GM19372 (cell line): Measurements from ENCODE around the gene TRAP1.

Experiments used
- ATAC-seq: cut with Tn5 transposase; IDR thresholded peaks from one replicate; pipeline ENCODE4 v1.9.1; 2021; ENCODE audit warnings: mild to moderate bottlenecking, low read depth, moderate library complexity; ENCODE audit not compliant: unreplicated experiment

The TRAP1 gene

DNA sequence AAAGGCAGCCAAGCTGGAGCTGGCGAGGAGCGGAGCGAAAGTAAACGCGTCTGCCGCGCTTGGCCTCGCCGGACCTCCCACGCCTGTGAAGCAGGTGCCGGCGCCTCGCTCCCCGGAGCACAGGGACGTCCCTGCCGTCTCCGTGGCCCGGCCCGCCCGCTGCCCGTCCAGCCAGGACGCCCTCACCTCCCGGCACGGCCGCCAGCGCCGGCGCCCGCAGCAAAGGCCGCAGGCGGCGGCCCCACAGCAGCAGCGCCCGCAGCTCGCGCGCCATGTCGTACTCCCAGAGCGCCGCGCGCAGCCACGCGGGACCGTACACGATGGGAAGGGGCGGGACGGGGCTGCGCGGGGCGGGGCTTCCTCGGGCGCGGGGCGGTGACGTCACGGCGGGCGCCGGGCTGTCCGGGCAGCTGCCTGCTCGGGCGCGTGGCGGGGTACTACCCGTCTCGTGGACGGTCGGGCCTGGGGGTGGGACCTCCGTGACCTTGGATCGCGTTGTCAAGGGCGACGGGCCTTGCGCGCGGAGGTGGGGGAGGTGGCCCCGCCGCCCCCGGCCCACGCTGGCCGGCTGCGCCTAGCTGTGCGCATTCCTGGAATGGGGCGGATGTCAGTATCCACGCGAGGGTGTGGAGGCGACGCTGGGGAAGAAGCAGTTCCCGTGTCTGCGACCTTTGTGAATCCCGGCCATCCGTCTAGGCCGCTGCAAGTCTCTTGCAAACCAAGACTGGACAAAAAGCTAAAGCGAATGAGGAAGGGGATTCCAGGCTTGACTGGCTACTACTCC is at the start of gene TRAP1:
Gene TRAP1 (minus strand): TSS at position 290 of the 784 bp plus-strand sequence. CDS start 16 bp downstream, at position 274.
- ATAC-seq = peak; percentile 90

DNA sequence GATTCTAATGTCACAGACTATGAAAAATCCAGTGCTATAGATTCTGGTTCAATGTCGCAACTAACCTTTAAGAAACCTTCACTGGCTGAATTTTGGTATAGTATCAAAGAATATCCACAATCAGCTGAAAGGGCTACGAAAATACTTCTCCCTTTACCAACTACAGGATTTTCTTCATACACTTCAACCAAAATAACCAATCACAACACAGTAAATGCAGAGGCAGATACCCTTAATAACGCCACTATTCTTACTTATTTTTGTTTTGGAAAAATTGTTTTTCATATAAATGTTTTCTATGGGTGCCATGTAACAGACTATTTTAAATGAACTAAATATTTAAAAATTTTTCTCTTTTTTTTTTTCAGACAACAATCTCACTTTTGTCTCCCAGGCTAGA is 48.9 kb upstream of the TRAP1 start:
- ATAC-seq = no peak

DNA sequence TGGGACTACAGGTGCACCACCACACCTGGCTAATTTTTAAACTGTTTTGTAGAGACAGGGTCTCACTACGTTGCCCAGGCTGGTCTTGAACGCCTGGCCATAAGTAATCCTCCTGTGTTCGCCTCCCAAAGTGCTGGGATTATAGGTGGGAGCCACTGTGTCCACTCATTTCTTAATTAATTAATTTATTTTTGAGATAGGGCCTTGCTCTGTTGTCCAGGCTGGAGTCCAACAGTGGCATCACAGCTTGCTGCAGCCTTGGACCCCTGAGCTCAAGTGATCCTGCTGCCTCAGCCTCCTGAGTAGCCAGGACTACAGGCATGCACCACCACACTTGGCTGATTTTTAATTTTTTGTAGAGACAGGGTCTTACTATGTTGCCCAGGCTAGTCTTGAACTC is 47.1 kb upstream of the TRAP1 start:
- ATAC-seq = no peak

DNA sequence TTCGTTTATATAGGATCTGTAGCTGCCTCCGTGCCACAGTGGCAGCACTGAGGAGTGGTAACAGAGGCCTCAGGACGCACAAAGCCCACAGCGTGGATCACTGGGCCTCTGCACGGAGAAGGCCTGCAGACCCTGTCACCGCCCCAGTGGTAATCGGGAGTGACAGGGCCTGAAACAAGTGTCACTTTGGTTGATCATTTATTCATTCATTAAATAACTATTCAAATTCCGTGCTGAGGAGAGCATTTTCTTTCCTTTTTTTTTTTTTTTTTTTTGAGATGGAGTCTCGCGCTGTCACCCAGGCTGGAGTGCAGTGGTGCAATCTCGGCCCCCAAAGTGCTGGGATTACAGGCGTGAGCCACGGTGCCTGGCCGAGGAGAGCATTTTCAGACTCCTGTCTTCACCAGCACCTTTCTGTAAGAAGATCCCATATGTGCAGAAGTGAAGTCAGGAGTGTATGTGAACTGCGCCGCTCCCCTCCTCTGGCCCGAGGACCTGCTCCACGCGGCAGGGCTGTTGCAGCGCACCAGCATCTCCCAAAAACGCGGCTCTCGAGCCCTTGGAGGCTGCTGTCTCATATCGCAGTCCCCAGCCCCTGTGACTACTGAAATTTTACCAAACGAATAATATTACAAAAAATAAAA is 44.9 kb upstream of the TRAP1 start:
- no peak for ATAC-seq

DNA sequence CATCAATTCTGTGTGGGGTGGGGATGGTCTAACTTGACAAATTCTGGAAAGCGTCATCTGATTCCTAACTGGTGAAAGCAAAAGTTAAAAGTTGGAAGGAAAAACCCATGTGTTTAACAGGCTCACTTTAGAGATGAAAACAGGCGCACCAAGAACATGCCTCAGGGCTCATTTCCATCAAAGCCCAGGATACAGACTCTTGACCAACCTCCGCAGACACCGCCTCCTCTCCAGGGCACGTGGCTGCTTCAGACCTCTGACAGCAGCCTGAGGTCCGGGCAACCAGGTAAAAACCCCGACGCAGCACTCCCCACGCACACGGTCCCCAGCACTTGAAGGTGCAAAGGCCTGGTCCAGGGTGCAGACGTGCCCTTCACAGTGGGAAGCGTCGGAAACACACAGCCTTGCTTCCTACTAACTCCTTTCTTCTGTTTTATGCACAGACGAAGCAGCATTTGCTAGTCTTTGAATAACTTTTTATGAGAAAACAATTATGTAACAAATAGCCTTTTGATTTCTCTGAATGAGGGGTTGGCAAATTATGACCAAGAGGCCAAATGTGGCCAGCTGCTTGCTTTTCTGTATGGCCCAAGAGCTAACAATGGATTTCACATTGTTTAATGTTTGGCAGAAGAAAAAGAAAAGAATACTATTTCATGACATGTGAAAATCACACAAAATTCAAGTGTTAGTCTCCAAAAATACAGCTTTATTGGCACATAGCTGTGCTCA is 44.2 kb upstream of the TRAP1 start:
- no peak for ATAC-seq

DNA sequence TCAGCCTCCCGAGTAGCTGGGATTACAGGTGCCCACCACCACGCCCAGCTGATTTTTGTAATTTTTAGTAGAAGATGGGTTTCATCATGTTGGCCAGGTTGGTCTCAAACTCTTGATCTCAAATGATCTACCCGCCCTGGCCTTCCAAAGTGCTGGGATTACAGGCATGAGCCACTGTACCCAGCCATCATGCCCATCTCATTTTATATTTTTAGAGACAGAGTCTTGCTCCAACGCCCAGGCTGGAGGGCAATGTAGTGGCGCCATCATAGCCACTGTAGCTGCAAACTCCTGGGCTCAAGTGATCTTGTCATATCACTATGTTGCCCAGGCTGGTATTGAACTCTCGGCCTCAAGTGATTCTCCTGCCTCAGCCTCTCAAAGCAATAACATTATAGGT is 43.2 kb upstream of the TRAP1 start:
- no peak for ATAC-seq

DNA sequence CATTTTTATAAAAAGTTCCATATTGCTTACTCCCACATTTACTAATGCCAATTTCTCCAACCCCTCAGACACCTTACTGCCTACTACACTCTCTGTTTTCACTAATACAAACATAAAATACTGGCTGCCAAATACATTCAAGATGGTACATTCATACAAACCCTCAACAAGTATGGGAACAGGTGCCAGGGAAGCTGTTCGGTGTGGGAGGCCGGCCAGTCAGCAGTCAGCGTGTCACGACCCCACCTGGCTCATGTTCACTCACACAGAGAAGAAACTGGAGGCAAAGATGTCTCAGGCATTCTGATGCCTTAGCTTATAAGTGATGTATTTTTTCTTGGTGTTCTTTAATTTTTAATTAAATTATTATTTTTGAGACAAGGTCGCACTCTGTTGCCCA is 42.4 kb upstream of the TRAP1 start:
- ATAC-seq = no peak

DNA sequence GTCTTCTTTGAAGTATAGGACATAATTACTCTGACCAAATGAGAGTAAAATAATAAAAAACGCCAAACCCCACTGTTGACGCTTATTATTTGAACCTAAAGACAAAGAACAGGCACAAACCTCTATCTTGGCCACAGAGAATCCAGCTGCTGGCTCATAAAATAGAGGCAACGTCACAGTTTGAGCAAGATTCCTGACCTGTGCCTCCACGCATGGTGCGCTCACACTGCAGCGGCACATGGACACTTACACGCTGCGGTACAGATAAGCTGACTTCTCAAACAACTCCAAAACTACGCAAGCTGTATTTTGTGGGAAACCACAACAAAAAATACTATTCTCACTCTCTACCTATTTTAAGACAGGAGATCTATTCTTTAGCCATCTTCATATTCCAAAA is 38.8 kb upstream of the TRAP1 start:
- no peak for ATAC-seq

DNA sequence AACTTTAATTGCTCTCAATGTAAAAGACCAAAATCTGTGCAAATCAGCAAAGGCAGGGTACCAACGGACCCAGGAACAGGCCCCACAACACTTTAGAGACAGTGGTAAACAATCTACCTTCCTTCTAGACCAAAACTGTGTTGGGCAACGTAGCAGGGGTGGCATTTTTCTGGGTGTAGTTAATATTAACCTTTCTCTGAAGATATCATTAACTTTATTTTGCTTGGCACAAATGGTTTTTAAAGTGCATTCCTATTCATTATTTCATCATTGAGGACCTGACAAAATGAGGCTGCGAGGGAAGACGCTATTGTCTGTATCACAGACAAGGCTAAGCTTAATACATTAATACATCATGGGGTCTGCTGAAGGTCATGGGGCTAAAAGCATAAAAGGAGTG is 37.9 kb upstream of the TRAP1 start:
- no peak for ATAC-seq

DNA sequence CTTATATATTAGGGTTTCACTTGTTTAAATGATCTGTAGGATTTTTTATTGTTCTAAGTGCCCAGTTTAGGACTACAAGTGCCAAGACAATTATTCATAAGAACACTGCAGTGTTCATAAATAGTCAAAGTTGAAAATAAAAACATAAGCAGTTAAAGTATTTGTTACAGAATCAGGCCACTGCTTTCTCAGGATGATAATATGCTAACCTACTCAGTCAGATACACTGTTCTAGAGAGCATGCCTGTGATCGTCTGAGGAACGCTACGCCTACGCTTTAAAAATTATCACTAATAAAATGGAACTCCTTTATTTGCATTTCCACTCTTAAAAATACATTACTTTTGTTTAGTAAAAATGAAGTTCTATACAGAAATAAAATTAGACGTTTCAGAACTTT is 37.4 kb upstream of the TRAP1 start:
- no peak for ATAC-seq

DNA sequence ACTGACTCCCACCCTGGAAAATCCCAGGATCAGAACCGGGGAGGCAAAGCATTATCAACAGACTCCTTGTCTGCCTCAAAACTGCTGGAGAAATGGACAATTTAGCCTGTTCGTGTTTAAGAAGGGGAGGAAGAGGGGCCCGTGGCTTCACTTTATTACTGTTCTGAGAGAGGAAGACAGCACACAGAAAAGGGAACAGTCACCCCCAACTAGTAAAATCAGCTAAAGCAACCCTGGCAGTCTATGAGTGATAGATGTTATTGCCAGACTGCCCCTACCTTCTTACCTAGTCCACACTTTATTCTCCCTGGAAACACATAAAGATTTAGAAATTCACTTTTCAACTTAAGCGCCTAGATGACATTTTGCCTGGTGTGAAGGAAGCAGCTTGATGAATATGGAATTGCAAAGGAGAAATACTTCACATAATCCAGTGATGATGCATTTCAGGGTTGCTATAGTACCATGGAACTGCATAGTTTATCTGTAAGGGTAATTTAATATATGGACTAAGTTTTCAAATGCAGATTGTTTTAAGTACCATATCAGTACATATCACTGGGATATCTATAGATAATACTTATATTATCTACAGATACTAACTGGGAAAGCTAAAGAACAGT is 36.9 kb upstream of the TRAP1 start:
- no peak for ATAC-seq

DNA sequence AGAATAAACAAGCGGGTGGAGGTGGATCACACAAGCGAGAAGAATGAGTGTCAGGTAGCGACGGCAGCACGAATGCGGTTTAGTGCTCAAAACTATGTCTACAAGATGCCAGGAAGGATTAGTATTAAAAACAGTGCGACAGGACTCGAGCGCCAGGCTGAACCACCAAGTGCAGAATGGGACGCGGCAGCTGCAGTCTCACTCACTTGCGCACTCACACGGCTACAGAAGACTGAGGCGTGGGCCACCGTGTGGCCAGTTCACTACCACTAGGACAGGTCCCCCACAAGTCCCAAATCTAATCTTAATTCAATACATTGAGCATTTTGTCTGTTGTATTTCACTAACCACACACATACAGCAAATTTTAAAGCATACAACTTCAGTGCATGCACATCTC is 35.7 kb upstream of the TRAP1 start:
- no peak for ATAC-seq

DNA sequence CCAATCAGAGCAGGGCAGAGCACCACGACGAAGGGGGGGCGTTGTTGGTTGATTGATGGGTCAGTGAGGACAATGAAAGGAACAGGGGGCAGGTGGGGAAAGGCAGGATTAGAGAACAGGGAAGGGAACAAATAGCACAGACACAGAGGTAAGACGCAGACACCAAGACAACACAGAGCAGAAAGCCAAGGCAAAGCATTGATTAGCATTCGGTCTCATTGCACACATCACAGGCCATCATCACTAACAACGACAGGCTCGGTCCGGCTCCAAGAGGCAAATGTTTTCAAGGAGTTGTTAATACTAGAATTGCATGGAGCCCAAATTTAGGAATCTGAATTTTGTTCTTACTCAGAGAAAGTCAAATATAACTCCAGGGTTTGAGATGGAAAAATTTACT is 34.6 kb upstream of the TRAP1 start:
- ATAC-seq = no peak

DNA sequence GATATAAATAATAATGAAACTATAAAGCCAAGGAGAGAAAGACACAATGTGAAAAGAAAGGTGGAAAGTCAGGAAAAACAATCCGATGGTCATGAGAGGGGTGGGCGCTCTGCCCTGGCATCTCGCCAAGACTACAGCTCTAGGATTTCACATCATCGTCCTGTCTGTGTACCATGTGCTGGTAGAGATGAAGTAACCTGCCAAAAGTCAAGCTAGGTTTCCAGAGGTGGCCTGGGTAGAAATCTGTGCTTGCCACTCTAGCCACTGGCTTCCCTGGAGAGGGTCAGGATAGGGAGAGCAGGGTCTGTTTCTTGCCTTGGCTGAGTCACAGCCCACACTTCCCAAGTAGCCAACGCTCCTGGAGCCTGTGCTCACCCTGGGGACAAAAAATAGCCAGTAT is 31.0 kb upstream of the TRAP1 start:
- no peak for ATAC-seq

DNA sequence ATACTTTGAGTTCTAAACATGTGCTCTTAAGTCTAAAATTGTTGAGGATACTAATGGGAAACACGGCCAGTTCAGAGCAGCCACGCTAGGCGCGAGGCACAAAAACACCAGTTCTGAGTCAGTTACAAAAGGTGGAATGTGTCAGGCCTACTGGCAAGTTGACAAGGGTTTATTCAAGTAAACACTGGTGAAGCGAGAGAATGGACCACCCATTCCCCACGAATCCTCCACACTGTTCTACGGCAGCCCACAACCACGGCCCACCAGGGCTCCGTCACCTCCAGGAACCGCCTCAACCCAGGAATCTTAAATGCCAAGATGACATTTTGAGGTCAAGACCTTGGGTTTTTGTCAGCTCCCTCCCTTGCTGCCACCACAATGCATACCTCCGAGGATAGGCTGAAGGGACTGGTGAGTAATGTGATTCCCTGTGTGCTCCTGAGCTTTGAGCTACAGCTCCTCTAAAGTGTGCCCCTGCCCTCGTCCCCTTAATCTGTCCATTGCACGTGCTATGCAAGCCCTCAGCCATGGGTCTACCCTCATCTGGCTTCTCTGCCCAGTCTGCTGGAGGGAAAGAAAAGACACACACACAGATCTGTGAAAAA is 28.5 kb upstream of the TRAP1 start:
- ATAC-seq = no peak

DNA sequence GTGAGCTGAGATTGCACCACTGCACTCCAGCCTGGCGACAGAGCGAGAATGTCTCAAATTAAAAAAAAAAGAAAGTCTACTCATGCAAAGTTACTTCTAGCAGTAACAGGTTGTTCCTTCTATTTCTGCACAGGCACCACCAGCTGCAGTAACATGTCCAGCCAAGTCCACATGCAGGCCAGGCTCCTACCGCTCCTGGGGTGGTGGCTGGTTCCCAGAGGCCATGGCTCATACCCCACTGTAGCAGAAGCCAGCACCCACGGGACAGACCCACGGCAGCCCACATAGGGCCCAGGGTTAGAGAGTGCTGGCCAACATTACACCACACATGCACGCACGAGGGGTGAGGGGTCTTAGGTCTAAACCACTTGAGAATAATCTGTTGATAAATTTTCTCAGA is 26.7 kb upstream of the TRAP1 start:
- no peak for ATAC-seq

DNA sequence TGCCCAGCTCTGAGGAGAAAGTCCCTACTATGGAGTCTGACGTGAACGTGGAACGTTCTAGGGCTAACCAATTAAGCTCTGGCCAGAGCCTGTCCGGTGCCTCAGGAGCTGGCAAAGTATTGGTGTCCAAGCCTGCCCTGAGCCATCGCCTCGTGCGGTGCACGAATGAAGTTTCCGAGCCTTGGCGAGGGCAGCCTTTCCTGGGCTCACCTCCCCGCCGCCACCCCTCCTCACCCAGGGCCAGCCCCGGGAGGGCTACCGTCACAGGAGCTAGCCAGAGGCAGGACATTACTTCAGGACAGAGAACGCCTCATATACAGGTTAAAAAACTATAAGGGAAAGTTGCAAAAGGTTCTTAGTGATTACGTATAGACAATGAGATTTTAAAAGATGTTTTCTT is 23.6 kb upstream of the TRAP1 start:
- ATAC-seq = no peak

DNA sequence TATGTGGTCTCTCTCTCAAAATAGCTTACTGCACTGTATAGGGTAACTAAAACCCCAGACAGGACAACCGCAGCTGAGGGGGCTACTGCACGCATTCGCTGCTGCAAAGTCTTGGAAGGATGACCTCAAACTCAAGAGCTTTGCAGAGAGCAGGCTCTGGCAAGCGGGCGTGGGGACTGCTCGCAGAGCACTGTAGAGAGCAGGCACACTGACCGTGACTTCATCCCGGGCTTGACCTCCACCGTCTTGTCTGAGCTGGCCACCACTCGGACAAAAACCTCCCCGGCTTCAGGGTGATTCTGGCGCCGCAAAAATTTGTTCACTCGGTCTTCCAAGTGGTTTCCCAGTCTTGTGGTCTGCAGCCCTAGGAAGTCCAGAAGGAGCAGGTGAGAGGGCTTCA is 22.9 kb upstream of the TRAP1 start:
- no peak for ATAC-seq

DNA sequence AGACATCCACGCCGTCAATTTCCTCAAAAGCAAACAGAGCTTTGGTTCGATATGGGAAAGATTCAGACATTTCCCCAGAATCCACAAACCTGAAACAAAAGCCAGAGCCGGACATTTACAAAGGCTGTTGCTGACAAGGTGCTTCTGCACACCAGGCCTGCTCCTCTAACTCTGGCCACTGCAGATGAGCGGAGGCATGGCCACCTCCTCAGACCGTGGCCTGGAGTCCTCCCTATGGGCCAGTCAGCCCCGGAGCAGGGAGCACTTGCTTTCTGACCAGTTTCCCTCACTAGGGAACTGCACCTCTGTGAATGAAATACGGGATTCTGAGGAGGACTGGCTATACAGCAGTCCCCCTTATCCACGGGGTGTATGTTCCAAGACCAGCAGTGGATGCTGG is 22.3 kb upstream of the TRAP1 start:
- ATAC-seq = no peak

DNA sequence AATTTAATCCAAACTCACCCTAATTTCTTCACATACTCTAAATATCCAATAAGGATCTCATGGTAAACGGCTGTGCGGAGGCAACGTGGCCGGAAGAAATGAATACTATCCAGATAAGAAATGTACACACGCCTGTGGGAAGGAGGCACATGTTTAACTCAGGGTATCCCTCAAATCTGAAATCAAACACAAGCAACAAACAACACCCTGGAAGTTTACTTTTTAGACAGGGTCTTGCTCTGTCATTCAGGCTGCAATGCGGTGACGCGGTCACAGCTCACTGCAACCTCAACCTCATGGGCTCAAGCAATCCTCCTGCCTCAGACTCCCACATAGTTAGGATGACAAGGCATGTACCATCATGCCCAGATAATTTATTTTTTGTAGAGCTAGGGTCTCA is 21.2 kb upstream of the TRAP1 start:
- ATAC-seq = no peak

DNA sequence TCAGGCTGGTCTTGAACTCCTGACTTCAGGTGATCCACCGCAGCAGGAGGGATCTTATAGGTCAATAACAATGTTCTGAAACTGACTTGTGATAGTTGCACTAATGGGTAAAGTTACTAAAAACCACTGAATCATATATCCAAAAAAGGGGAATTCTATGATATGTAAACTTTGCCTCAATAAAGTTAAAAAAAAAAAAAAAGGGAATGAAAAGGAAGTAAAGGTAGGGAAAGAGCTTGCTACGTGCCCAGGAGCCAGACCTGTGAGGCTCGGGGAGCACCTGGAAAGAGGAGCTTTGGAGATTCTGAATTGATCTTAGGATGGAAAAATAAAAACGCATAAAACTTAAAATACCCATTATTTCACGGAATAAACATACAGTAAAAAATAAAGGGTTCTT is 20.8 kb upstream of the TRAP1 start:
- ATAC-seq = no peak
